Fibroblast of lung (primary cell): Measurements from ENCODE around the gene ZFYVE1. TPM values are rescaled to one million over a fixed set of nuclear protein-coding genes. Genes with fewer than 3 reads are reported as not detected.

Source experiments
- DNase-seq, 2 donors: peaks; one replicate each; pipeline versions ENCODE4 v3.0.0 to v3.0.0-alpha.2; 2010; ENCODE audit warnings: low read depth in 2 of 2
- H2AFZ ChIP-seq: 2 replicates; pipeline ENCODE4 v1.5.1; 2012; ENCODE audit warnings: low read length, control low read depth, inconsistent platforms
- H3K27ac ChIP-seq: 2 replicates; pipeline ENCODE4 v1.5.1; 2011; ENCODE audit warnings: low read length, control low read depth; ENCODE audit not compliant: insufficient read depth
- H3K27me3 ChIP-seq: 2 replicates; pipeline ENCODE4 v1.5.1; 2011; ENCODE audit warnings: mild to moderate bottlenecking, low read length; ENCODE audit not compliant: control insufficient read depth, insufficient read depth
- H3K36me3 ChIP-seq: 2 replicates; pipeline ENCODE4 v1.5.1; 2011; ENCODE audit warnings: low read length; ENCODE audit not compliant: control insufficient read depth, insufficient read depth
- H3K4me1 ChIP-seq: 2 replicates; pipeline ENCODE4 v1.5.1; 2011; ENCODE audit warnings: low read length; ENCODE audit not compliant: control insufficient read depth, insufficient read depth; ENCODE audit errors: extremely low read depth
- H3K4me2 ChIP-seq: 2 replicates; pipeline ENCODE4 v1.5.1; 2011; ENCODE audit warnings: low read length, control low read depth; ENCODE audit not compliant: insufficient read depth; ENCODE audit errors: extremely low read depth
- H3K4me3 ChIP-seq, 4 experiments: fragments of 200-600 bp in 1 of 4; sonication (generic) in 1 of 4; replicated peaks in 1 of 4; 2 replicates each; pipeline ENCODE4 v1.5.1; 2011 to 2016; ENCODE audit warnings: low read length in 4 of 4, low read depth in 3 of 4, mild to moderate bottlenecking in 3 of 4, control low read depth in 2 of 4, inconsistent platforms in 1 of 4, mixed read lengths in 1 of 4; ENCODE audit not compliant: insufficient read depth in 1 of 4; ENCODE audit errors: control extremely low read depth in 1 of 4
- H3K79me2 ChIP-seq: 2 replicates; pipeline ENCODE4 v1.5.1; 2012; ENCODE audit warnings: mild to moderate bottlenecking, low read length, inconsistent platforms; ENCODE audit not compliant: control insufficient read depth, insufficient read depth
- H3K9ac ChIP-seq: 2 replicates; pipeline ENCODE4 v1.5.1; 2011; ENCODE audit warnings: mild to moderate bottlenecking, low read length, control low read depth; ENCODE audit not compliant: insufficient read depth
- H3K9me3 ChIP-seq: 2 replicates; pipeline ENCODE4 v1.5.1; 2012; ENCODE audit warnings: low read depth, low read length; ENCODE audit not compliant: control insufficient read depth, insufficient read depth
- H4K20me1 ChIP-seq: 2 replicates; pipeline ENCODE4 v1.5.1; 2011; ENCODE audit warnings: low read length; ENCODE audit not compliant: control insufficient read depth, insufficient read depth; ENCODE audit errors: extremely low read depth
- EZH2 ChIP-seq: IDR thresholded peaks from 2 replicates; pipeline ENCODE4 v1.5.1; 2012; ENCODE audit warnings: low read length, control low read depth, mild to moderate bottlenecking; ENCODE audit errors: missing control alignments
- polyA plus RNA-seq, 2 donors: library from polyadenylated mRNA; depleted of rRNA in 1 of 2; stranded (reverse) in 1 of 2; unstranded in 1 of 2; fragments of >200 nt; gene quantifications; 2 replicates each; pipeline ENCODE4 v1.2.1, GENCODE V29; 2011 to 2012; ENCODE audit warnings: missing spikeins in 1 of 2
- total RNA-seq: library from RNA; depleted of rRNA; stranded (reverse); fragments of >200 nt; gene quantifications from 2 replicates; pipeline ENCODE4 v1.2.1, GENCODE V29; 2014
- TF ChIP-seq, protein P1 (sequence below), 2 donors: IDR thresholded peaks in 1 of 2; conservative IDR thresholded peaks in 1 of 2; 1 replicate in 1 of 2; 2 replicates in 1 of 2; pipeline ENCODE4 v1.5.1; 2011 to 2012; ENCODE audit warnings: low read length in 2 of 2, control low read depth in 1 of 2, inconsistent platforms in 1 of 2, low read depth in 1 of 2, mild to moderate bottlenecking in 1 of 2

The ZFYVE1 gene
- total and polyA plus RNA-seq, 2 donors (not counting 1 experiment from before 2014, with no cell fraction given) = 18.8 to 22.1 TPM

DNA sequence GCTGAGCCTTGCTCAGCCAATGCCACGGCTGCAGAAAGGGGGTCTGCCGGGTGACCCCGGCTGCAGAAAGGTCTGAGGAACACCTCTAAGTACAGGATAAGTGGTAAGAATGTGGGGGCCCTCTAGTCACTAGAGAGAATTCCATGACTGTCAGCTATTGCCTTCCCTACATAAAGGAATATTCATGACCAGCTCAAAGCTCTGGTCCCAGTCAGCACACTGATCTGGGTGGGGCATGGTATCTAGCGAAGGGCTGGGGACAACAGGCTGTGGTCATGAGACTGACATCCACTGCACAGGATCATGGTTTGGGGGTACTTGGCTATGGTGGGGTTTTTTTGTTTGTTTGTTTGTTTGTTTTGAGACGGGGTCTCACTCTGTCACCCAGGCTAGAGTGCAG, 58.6 kb downstream of the ZFYVE1 start:
- Histone ChIP-seq H2AFZ (no peak overlapping the region), H3K27me3 (no peaks in the 10 kb centered on the region), H3K9ac (no peak overlapping the region), H3K36me3 (peaks cover 10% of the 10 kb centered on the region), H3K4me1 (no peaks in the 10 kb centered on the region), H4K20me1 (no peaks in the 10 kb centered on the region), H3K9me3 (no peaks in the 10 kb centered on the region), H3K4me2 (no peak overlapping the region), H3K27ac (no peak overlapping the region), H3K79me2 (no peaks in the 10 kb centered on the region), H3K4me3 (no peak overlapping the region)
- no peak for DNase-seq
- TF ChIP-seq, protein P1, sequence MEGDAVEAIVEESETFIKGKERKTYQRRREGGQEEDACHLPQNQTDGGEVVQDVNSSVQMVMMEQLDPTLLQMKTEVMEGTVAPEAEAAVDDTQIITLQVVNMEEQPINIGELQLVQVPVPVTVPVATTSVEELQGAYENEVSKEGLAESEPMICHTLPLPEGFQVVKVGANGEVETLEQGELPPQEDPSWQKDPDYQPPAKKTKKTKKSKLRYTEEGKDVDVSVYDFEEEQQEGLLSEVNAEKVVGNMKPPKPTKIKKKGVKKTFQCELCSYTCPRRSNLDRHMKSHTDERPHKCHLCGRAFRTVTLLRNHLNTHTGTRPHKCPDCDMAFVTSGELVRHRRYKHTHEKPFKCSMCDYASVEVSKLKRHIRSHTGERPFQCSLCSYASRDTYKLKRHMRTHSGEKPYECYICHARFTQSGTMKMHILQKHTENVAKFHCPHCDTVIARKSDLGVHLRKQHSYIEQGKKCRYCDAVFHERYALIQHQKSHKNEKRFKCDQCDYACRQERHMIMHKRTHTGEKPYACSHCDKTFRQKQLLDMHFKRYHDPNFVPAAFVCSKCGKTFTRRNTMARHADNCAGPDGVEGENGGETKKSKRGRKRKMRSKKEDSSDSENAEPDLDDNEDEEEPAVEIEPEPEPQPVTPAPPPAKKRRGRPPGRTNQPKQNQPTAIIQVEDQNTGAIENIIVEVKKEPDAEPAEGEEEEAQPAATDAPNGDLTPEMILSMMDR (conservative IDR thresholded peaks at IDR 0.05 in 1 of 2, IDR thresholded peaks at IDR 0.05 in 1 of 2; ENCODE audit: low read depth in 1 of 2, low read length in 2 of 2) = no peak
- no peak for TF ChIP-seq EZH2

DNA sequence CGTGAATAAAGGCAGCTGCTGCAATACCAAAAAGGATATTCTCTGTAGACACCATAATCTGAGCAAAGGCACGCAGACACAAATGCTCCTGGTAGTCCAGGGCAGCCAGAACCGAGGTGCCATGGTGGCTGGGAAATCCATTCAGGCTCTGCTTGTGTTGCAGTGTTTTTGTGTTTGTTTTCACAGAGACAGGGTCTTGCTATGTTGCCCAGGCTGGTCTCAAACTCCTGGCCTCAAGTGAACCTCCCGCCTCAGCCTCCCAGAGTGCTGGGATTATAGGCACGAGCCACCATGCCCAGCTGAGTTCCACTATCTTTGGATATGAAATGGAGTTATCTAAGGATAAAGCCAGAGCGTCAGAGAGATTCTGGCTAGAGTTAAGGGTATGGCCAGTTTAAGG, 60.9 kb downstream of the ZFYVE1 start:
- Histone ChIP-seq H3K9ac (no peak overlapping the region), H3K4me3 (no peak overlapping the region), H3K36me3 (peaks cover 8% of the 10 kb centered on the region), H2AFZ (no peak overlapping the region), H3K79me2 (no peaks in the 10 kb centered on the region), H3K4me1 (no peaks in the 10 kb centered on the region), H4K20me1 (no peaks in the 10 kb centered on the region), H3K9me3 (no peaks in the 10 kb centered on the region), H3K4me2 (no peak overlapping the region), H3K27me3 (no peaks in the 10 kb centered on the region), H3K27ac (no peak overlapping the region)
- DNase-seq = no peak
- no peak for TF ChIP-seq EZH2
- TF ChIP-seq, protein P1 (conservative IDR thresholded peaks at IDR 0.05 in 1 of 2, IDR thresholded peaks at IDR 0.05 in 1 of 2; ENCODE audit: low read depth in 1 of 2, low read length in 2 of 2) = no peak

DNA sequence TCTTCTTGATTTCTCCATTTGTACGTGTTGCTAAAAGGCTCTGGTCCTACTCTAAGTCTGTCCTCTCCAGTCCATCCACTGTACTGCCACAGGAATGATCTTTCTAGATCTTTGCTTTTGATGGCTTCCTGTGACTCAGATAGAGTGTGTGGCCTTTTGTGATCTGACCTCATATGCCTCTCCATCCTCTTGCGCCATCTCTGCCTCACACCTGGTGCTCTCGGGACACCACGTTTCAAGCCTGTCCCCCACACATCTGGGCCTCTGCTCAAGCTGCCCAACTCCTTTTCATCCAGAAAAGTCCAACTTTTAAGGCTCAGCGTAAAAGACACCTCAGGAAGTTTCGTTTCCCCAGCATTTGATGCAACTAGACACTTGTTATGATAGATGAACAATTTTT, 61.7 kb downstream of the ZFYVE1 start:
- Histone ChIP-seq H4K20me1 (no peaks in the 10 kb centered on the region), H3K4me3 (no peak overlapping the region), H3K9me3 (no peaks in the 10 kb centered on the region), H3K79me2 (no peaks in the 10 kb centered on the region), H3K27me3 (no peaks in the 10 kb centered on the region), H3K4me2 (no peak overlapping the region), H3K36me3 (peaks cover 4% of the 10 kb centered on the region), H3K27ac (no peak overlapping the region), H2AFZ (no peak overlapping the region), H3K9ac (no peak overlapping the region), H3K4me1 (no peaks in the 10 kb centered on the region)
- TF ChIP-seq EZH2 = no peak
- TF ChIP-seq, protein P1 (conservative IDR thresholded peaks at IDR 0.05 in 1 of 2, IDR thresholded peaks at IDR 0.05 in 1 of 2; ENCODE audit: low read depth in 1 of 2, low read length in 2 of 2) = no peak
- peak; percentile 17 to 38 for DNase-seq
